Mesendoderm (in vitro differentiated cells): Measurements from ENCODE around the gene KXD1.

Experiments
- DNase-seq: peaks from one replicate; pipeline ENCODE4 v3.0.0; 2013
- H2AK5ac ChIP-seq: 2 replicates; pipeline ENCODE4 v1.6.1; 2013; ENCODE audit warnings: low read length, inconsistent platforms
- H2BK120ac ChIP-seq: 2 replicates; pipeline ENCODE4 v1.6.1; 2013; ENCODE audit warnings: low read depth, mild to moderate bottlenecking, low read length, moderate library complexity, mixed read lengths
- H2BK15ac ChIP-seq: replicated peaks from 2 replicates; pipeline ENCODE4 v1.6.1; 2013; ENCODE audit warnings: low read depth, mild to moderate bottlenecking, moderate library complexity
- H2BK5ac ChIP-seq: 2 replicates; pipeline ENCODE4 v1.6.1; 2013; ENCODE audit warnings: low read length, inconsistent platforms
- H3K18ac ChIP-seq: 2 replicates; pipeline ENCODE4 v1.6.1; 2013; ENCODE audit warnings: mild to moderate bottlenecking, low read length, mixed read lengths
- H3K23ac ChIP-seq: one replicate; pipeline ENCODE4 v1.6.1; 2013; ENCODE audit warnings: low read length
- H3K27ac ChIP-seq: 2 replicates; pipeline ENCODE4 v1.5.1; 2013; ENCODE audit warnings: low read depth, mild to moderate bottlenecking, inconsistent platforms, low read length, moderate library complexity
- H3K27me3 ChIP-seq: 2 replicates; pipeline ENCODE4 v1.6.1; 2013; ENCODE audit warnings: low read length, control low read depth, mild to moderate bottlenecking, inconsistent platforms; ENCODE audit not compliant: insufficient read depth, poor library complexity
- H3K36me3 ChIP-seq: 2 replicates; pipeline ENCODE4 v1.6.1; 2013; ENCODE audit warnings: low read length, inconsistent platforms; ENCODE audit not compliant: control insufficient read depth, insufficient read depth
- H3K4ac ChIP-seq: one replicate; pipeline ENCODE4 v1.6.1; 2013; ENCODE audit warnings: low read depth, mild to moderate bottlenecking, low read length, moderate library complexity
- H3K4me1 ChIP-seq: 2 replicates; pipeline ENCODE4 v1.6.1; 2013; ENCODE audit warnings: low read depth, low read length, inconsistent platforms; ENCODE audit not compliant: control insufficient read depth
- H3K4me2 ChIP-seq: 2 replicates; pipeline ENCODE4 v1.6.1; 2013; ENCODE audit warnings: low read length
- H3K4me3 ChIP-seq: 2 replicates; pipeline ENCODE4 v1.5.1; 2013; ENCODE audit warnings: mild to moderate bottlenecking, low read length
- H3K56ac ChIP-seq: one replicate; pipeline ENCODE4 v1.6.1; 2013; ENCODE audit warnings: low read length
- H3K79me1 ChIP-seq: 2 replicates; pipeline ENCODE4 v1.6.1; 2013; ENCODE audit warnings: low read length, inconsistent platforms
- H3K79me2 ChIP-seq: 2 replicates; pipeline ENCODE4 v1.6.1; 2013; ENCODE audit warnings: mild to moderate bottlenecking, low read length; ENCODE audit not compliant: control insufficient read depth, insufficient read depth
- H3K9ac ChIP-seq: 2 replicates; pipeline ENCODE4 v1.6.1; 2013; ENCODE audit warnings: low read length, inconsistent platforms
- H4K5ac ChIP-seq: one replicate; pipeline ENCODE4 v1.6.1; 2013; ENCODE audit warnings: low read length
- H4K8ac ChIP-seq: one replicate; pipeline ENCODE4 v1.6.1; 2013; ENCODE audit warnings: low read depth, mild to moderate bottlenecking, control low read depth, low read length, moderate library complexity
- WGBS: extraction: QIAGEN DNeasy Blood & Tissue Kit; methylation state at CpG from one replicate; pipeline ENCODE4 v1.1.7; 2013; ENCODE audit warnings: low lambda C conversion rate, missing lambda C conversion rate; ENCODE audit not compliant: insufficient coverage; ENCODE audit errors: extremely low coverage; 5-methylcytosine and 5-hydroxymethylcytosine counted together

Gene KXD1

DNA sequence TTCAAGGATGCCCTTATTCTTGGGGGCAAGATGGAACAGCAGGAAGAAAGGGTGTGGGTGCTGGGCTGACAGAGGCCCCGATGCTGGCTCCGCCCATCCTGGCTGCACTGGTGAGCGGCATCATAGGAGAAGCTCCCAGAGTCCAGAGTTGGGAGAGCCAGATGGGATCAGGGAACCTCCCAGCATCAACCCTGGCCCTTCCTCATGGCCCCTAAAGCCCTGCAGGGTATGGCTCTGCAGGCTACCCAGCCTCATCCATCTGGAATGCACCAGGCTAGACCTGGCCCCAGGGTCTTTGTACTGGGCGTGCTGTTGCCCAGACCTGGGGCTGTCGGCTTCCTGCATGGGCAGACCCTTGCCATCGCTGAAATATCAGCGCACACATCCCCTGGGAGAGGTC is 27.9 kb upstream of the KXD1 start:
- H2BK5ac ChIP-seq: no peak overlapping the region
- no peak for DNase-seq
- H3K9ac ChIP-seq: no peak overlapping the region
- H4K8ac ChIP-seq: no peak overlapping the region
- H3K4me2 ChIP-seq: no peak overlapping the region
- no peaks in the 10 kb centered on the region for H3K79me2 ChIP-seq
- no CpG with 5 or more reads among the region's 7 CpGs for WGBS
- H3K18ac ChIP-seq: no peak overlapping the region
- H3K4me1 ChIP-seq: no peaks in the 10 kb centered on the region
- no peaks in the 10 kb centered on the region for H3K79me1 ChIP-seq
- H3K23ac ChIP-seq: no peak overlapping the region
- no peak overlapping the region for H3K4me3 ChIP-seq
- H2BK15ac ChIP-seq: no peak overlapping the region
- no peak overlapping the region for H2BK120ac ChIP-seq
- H3K27me3 ChIP-seq: no peaks in the 10 kb centered on the region
- no peak overlapping the region for H3K27ac ChIP-seq
- no peak overlapping the region for H3K56ac ChIP-seq
- H3K4ac ChIP-seq: no peak overlapping the region
- peaks cover 5% of the 10 kb centered on the region for H3K36me3 ChIP-seq
- no peak overlapping the region for H4K5ac ChIP-seq
- no peak overlapping the region for H2AK5ac ChIP-seq

DNA sequence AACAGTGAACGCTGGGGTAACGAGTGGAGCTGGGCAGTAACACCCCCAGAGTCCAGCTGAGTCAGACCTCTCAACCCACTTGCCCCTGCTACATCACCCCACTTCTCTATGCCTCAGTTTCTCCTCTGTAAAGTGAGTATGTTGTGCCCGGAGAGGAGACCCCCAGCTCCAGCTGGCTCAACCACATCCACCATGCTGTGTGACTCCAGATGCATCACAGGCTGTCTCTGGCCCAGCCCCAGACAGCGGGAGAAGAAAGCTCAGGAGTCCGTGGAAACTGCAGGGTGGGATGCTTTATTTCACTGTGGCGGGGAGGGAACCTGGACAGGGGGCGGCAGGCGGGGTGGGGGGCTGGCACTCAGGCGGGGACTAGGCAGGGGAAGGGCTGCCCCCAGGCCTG is 26.2 kb upstream of the KXD1 start:
- no peak overlapping the region for H4K8ac ChIP-seq
- H3K4me2 ChIP-seq: no peak overlapping the region
- no peak overlapping the region for H3K4me3 ChIP-seq
- H3K18ac ChIP-seq: no peak overlapping the region
- H3K23ac ChIP-seq: no peak overlapping the region
- H2BK120ac ChIP-seq: no peak overlapping the region
- no CpG with 5 or more reads among the region's 9 CpGs for WGBS
- DNase-seq: no peak
- no peaks in the 10 kb centered on the region for H3K4me1 ChIP-seq
- H3K79me1 ChIP-seq: no peaks in the 10 kb centered on the region
- H3K27ac ChIP-seq: no peak overlapping the region
- no peaks in the 10 kb centered on the region for H3K79me2 ChIP-seq
- H2BK5ac ChIP-seq: no peak overlapping the region
- H2AK5ac ChIP-seq: no peak overlapping the region
- H2BK15ac ChIP-seq: no peak overlapping the region
- no peak overlapping the region for H4K5ac ChIP-seq
- no peak overlapping the region for H3K9ac ChIP-seq
- H3K4ac ChIP-seq: no peak overlapping the region
- H3K36me3 ChIP-seq: peaks cover 8% of the 10 kb centered on the region
- no peaks in the 10 kb centered on the region for H3K27me3 ChIP-seq
- H3K56ac ChIP-seq: no peak overlapping the region

DNA sequence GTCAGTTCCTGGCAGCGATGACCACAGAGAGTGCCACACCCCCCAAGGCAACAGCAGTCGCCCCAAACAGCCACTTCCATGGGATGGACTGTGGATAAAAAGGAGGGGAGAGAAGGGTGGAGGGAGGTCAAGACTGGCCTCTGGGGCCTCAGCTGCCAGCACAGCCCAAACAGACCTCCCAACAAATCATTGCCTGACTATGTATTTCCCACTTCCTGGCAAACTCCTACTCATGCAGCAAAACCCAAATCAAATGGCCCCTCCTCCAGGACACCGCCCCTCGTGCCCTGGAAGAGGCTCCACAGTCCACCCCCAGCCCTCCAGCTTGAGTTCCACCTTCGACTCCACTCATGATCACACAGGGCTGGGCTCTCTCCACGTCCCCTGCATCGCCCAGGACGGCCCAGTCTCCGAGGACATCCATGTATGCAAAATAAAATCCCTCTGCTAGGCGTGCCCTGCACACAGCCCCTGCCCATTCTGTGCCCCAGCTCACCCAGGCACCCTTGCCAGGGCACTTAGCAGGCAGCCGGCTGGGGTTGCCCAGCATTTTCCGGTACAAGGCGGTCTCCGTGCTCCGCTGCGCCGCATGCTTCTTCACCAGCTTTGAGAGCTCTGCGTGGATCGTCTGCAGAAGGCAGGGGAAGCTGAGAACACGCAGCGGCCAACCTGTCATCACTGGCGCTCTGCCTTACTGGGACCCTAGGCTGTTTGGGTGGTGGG is 25.3 kb upstream of the KXD1 start:
- no peak overlapping the region for H2AK5ac ChIP-seq
- DNase-seq: no peak

DNA sequence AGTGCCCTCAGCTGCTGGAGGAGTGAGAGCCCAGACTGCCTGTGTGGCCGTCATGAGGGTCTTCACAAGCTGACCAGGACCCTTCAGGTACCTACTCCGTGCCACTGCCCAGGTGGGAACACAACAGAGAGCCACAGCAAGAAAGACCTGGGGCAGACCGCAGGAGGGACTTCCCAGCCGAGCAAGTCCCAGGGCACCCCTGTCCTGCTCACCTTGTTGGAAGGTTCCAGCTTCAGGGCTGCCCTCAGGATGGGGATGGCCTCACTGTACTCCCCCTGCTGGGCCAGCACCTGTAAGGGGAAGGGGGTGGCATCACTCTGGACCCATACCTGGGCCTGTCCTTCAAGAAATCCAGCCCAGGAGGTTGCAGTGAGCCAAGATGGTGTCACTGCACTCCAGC is 24.6 kb upstream of the KXD1 start:
- H3K56ac ChIP-seq: no peak overlapping the region
- no peak overlapping the region for H2BK120ac ChIP-seq
- whole genome bisulfite sequencing: no CpG with 5 or more reads among the region's 4 CpGs
- no peaks in the 10 kb centered on the region for H3K79me2 ChIP-seq
- H3K18ac ChIP-seq: no peak overlapping the region
- no peak overlapping the region for H3K27ac ChIP-seq
- H3K79me1 ChIP-seq: no peaks in the 10 kb centered on the region
- no peak overlapping the region for H2BK5ac ChIP-seq
- no peak overlapping the region for H2BK15ac ChIP-seq
- no peak overlapping the region for H2AK5ac ChIP-seq
- H4K8ac ChIP-seq: no peak overlapping the region
- no peak overlapping the region for H3K4ac ChIP-seq
- no peak for DNase-seq
- no peak overlapping the region for H3K9ac ChIP-seq
- H3K4me3 ChIP-seq: no peak overlapping the region
- H3K4me2 ChIP-seq: no peak overlapping the region
- H3K36me3 ChIP-seq: peaks cover 15% of the 10 kb centered on the region
- no peak overlapping the region for H4K5ac ChIP-seq
- H3K27me3 ChIP-seq: no peaks in the 10 kb centered on the region
- H3K4me1 ChIP-seq: no peaks in the 10 kb centered on the region
- H3K23ac ChIP-seq: no peak overlapping the region

More for the DNA sequence above, 25.3 kb upstream of the KXD1 start:
- H3K27me3 ChIP-seq: no peaks in the 10 kb centered on the region
- no peaks in the 10 kb centered on the region for H3K79me1 ChIP-seq
- H3K9ac ChIP-seq: no peak overlapping the region
- no peak overlapping the region for H2BK120ac ChIP-seq
- no peak overlapping the region for H3K27ac ChIP-seq
- H3K4ac ChIP-seq: no peak overlapping the region
- no peak overlapping the region for H2BK5ac ChIP-seq
- no CpG with 5 or more reads among the region's 22 CpGs for WGBS
- no peaks in the 10 kb centered on the region for H3K4me1 ChIP-seq
- no peak overlapping the region for H3K4me3 ChIP-seq
- no peak overlapping the region for H4K5ac ChIP-seq
- no peak overlapping the region for H3K56ac ChIP-seq
- H3K23ac ChIP-seq: no peak overlapping the region
- no peak overlapping the region for H4K8ac ChIP-seq
- H3K18ac ChIP-seq: no peak overlapping the region
- no peak overlapping the region for H2BK15ac ChIP-seq
- peaks cover 11% of the 10 kb centered on the region for H3K36me3 ChIP-seq
- H3K79me2 ChIP-seq: no peaks in the 10 kb centered on the region
- H3K4me2 ChIP-seq: no peak overlapping the region

DNA sequence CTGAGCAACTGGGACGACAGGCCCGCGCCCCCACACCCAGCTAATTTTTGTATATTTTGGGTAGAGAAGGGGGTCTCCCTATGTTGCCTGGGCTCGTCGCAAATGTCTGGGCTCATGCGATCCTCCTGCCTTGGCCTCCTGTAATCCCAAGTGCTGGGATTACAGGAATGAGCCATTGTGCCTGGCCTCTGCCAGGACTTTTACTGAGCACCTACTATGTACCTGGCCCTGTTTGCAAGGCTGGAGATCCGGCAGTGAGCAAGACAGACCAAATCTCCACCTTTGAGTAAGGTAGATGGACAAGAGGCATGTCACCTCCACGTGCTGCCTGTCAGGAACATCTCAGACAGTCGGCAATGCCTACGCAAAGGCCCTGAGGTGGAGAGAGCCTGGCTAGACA is 21.2 kb upstream of the KXD1 start:
- Histone ChIP-seq H3K4me3 (no peak overlapping the region), H3K4ac (no peak overlapping the region), H3K4me2 (no peak overlapping the region), H3K27ac (no peak overlapping the region), H4K8ac (no peak overlapping the region), H4K5ac (no peak overlapping the region), H3K4me1 (no peaks in the 10 kb centered on the region), H2BK5ac (no peak overlapping the region), H3K79me1 (peaks cover 4% of the 10 kb centered on the region), H3K27me3 (no peaks in the 10 kb centered on the region), H2AK5ac (no peak overlapping the region), H2BK120ac (no peak overlapping the region), H3K79me2 (no peaks in the 10 kb centered on the region), H3K36me3 (peaks cover 21% of the 10 kb centered on the region), H3K23ac (no peak overlapping the region), H2BK15ac (no peak overlapping the region), H3K9ac (no peak overlapping the region), H3K56ac (no peak overlapping the region), H3K18ac (no peak overlapping the region)
- no peak for DNase-seq
- no CpG with 5 or more reads among the region's 10 CpGs for WGBS

DNA sequence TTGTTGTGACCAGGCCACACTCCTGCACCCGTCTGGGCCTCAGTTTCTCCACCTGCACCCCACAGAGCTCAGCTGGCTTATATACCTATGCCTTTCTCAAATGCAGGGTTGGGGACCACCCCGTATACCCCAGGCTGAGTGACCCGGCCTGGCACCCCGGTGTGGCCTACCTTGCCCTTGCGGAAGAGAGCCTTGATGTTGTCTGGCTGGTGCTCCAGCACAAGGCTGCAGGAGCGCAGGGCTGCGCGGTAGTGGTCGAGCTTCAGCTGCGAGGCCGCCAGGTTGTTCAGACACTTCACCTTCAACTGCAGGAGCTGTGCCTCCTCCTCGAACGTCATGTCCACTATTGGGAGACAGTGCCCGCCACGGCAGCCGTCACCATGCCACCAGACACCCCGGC is 20.2 kb upstream of the KXD1 start:
- H4K8ac ChIP-seq: no peak overlapping the region
- no peak overlapping the region for H3K23ac ChIP-seq
- no peak overlapping the region for H3K4me2 ChIP-seq
- H2AK5ac ChIP-seq: no peak overlapping the region
- H3K9ac ChIP-seq: no peak overlapping the region
- no peak overlapping the region for H4K5ac ChIP-seq
- H2BK120ac ChIP-seq: no peak overlapping the region
- H3K4ac ChIP-seq: no peak overlapping the region
- no CpG with 5 or more reads among the region's 17 CpGs for WGBS
- H3K18ac ChIP-seq: no peak overlapping the region
- no peak overlapping the region for H3K27ac ChIP-seq
- H3K36me3 ChIP-seq: peaks cover 21% of the 10 kb centered on the region
- no peak overlapping the region for H3K56ac ChIP-seq
- no peak for DNase-seq
- no peak overlapping the region for H2BK5ac ChIP-seq
- no peak overlapping the region for H3K4me3 ChIP-seq
- H3K79me2 ChIP-seq: peaks cover 4% of the 10 kb centered on the region
- no peak overlapping the region for H2BK15ac ChIP-seq
- H3K27me3 ChIP-seq: no peaks in the 10 kb centered on the region
- no peaks in the 10 kb centered on the region for H3K4me1 ChIP-seq
- peaks cover 9% of the 10 kb centered on the region for H3K79me1 ChIP-seq
